Mucosa of descending colon (tissue), 3 donors: ENCODE results near the gene CHPF. TPM values are rescaled to one million over a fixed set of nuclear protein-coding genes. Genes with fewer than 3 reads are reported as not detected.
A peak's percentile ranks its signal among the peaks of the same experiment; 100 is the strongest.

ENCODE experiments used
- ATAC-seq: fragments of 200-7000 bp; cut with Tn5 transposase; one replicate; pipeline ENCODE4 v1.9.1; 2020; ENCODE audit warnings: mild to moderate bottlenecking, moderate library complexity
- DNase-seq, 3 donors: peaks; one replicate each; pipeline ENCODE4 v3.0.0-alpha.2; 2020
- H3K36me3 ChIP-seq: fragments of 200-600 bp; one replicate; pipeline ENCODE4 v1.8.0; 2021; ENCODE audit warnings: low read depth, mild to moderate bottlenecking
- H3K4me1 ChIP-seq: fragments of 200-600 bp; one replicate; pipeline ENCODE4 v1.8.0; 2021; ENCODE audit warnings: low read depth, mild to moderate bottlenecking
- H3K4me3 ChIP-seq: fragments of 200-600 bp; one replicate; pipeline ENCODE4 v1.8.0; 2021; ENCODE audit warnings: mild to moderate bottlenecking
- H3K9me3 ChIP-seq: fragments of 200-600 bp; one replicate; pipeline ENCODE4 v1.8.0; 2021; ENCODE audit warnings: mild to moderate bottlenecking
- intact Hi-C, 2 donors: fragments of 100-400 bp; cut with DNase I in 1 of 2; cut with micrococcal nuclease in 1 of 2; formaldehyde crosslinking; loops; one replicate each; pipeline versions ENCODE4 v1.11.0 to v1.11.1; 2022; cut with DNase I, micrococcal nuclease
- total RNA-seq, 3 donors: library from RNA; stranded (reverse); fragmentation: NEBNext Ultra II Directional in 2 of 3; extraction: Animal tissue kit (Norgen Biotek cat#: 25700) in 2 of 3; gene quantifications; one replicate each; pipeline versions ENCODE4 v1.2.1 to v1.2.4, GENCODE V29; 2021 to 2023
- TF ChIP-seq, protein P1 (sequence below): fragments of 200-600 bp; IDR thresholded peaks from one replicate; pipeline ENCODE4 v1.8.0; 2022; ENCODE audit warnings: antibody characterized with exemption, mild to moderate bottlenecking
- donor health status: DM: no; HTN: no; CAD: no; lungs with moderate emphysema.
- donor health status: DM: no; HTN: no; CAD: no.
- donor health status: DM: no; HTN: yes; CAD: no.

CHPF gene
- total RNA-seq, 3 donors from 2014 or later: 19.4 to 25.9 (median 20.5) TPM

DNA sequence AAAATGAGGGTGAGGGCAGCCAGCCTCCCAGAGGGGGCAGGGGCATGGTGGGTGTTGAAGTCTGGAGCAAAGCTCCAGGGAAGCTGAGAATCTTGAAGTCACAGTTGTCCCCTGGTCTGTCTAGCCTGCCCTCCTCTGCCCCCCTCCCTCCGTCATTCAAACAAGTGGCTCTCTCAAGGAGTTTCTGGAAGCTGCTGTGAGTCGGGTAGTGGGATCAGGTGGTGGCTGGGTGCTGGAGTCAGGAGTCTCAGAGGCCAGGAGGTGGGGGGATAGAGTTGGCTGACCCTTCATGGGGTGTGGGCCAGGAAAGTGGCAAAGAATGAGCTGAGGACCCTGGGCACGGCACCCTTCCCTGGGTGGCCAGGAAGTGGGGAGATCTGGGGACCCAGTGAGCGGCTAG, 29.8 kb downstream of the CHPF start:
- intact Hi-C loops: no loop called here
- TF ChIP-seq, protein P1, sequence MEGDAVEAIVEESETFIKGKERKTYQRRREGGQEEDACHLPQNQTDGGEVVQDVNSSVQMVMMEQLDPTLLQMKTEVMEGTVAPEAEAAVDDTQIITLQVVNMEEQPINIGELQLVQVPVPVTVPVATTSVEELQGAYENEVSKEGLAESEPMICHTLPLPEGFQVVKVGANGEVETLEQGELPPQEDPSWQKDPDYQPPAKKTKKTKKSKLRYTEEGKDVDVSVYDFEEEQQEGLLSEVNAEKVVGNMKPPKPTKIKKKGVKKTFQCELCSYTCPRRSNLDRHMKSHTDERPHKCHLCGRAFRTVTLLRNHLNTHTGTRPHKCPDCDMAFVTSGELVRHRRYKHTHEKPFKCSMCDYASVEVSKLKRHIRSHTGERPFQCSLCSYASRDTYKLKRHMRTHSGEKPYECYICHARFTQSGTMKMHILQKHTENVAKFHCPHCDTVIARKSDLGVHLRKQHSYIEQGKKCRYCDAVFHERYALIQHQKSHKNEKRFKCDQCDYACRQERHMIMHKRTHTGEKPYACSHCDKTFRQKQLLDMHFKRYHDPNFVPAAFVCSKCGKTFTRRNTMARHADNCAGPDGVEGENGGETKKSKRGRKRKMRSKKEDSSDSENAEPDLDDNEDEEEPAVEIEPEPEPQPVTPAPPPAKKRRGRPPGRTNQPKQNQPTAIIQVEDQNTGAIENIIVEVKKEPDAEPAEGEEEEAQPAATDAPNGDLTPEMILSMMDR: no peak

GRCh38 chr2:219512524-219513216, 30.9 kb downstream of the CHPF start:
- Histone ChIP-seq H3K4me3 (no peak overlapping the region), H3K9me3 (no peaks in the 10 kb centered on the region), H3K36me3 (no peaks in the 10 kb centered on the region), H3K4me1 (peaks cover 14% of the 10 kb centered on the region)
- TF ChIP-seq, protein P1: no peak
- ATAC-seq: no peak
- peak in 1 of 3 donors; percentile 26 for DNase-seq
- intact Hi-C loops: no loop called here

More for the DNA sequence above, 29.8 kb downstream of the CHPF start:
- H3K36me3 ChIP-seq: no peaks in the 10 kb centered on the region
- no peaks in the 10 kb centered on the region for H3K9me3 ChIP-seq
- ATAC-seq: no peak
- DNase-seq: no peak
- peaks cover 14% of the 10 kb centered on the region for H3K4me1 ChIP-seq
- H3K4me3 ChIP-seq: no peak overlapping the region

DNA sequence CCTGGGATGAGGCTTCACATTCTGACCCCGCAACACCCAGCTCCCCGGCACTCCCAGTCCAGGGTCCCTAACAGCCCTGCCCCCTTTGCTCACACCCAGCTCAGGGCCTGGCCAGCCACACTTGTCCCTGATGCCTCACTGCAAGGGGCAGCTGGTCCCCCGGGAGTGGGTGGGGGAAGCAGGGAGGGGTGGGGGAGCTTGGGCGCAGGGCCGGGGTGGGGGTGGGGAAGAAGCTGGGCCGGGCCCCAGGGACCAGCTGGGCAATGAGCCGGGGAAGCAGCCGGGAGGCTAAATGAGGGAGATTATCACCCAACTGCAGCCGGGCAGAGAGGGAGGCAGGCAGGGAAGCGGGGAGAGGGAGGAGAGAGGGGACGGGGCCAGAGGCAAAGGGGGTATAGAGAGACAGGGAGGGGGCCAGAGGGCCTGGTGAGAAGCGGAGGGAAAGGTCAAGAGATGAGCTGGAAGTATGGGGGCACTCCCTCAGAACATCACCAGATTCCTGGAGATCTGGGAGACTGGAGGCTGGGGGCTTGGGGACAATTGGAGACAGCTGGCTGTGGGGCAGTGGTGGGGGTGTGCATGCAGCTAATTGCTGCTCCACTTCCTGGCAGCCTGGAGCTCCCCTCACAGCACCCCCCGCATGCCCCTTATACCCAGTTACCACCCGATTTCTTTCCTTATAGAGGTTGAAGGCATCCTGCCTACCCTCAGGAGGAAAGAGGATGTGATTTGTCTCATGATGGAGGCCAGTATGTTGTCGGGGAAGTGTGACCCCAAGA, 31.9 kb downstream of the CHPF start:
- TF ChIP-seq, protein P1: no peak
- Histone ChIP-seq H3K4me3 (no peak overlapping the region), H3K4me1 (peaks cover 14% of the 10 kb centered on the region), H3K9me3 (no peaks in the 10 kb centered on the region), H3K36me3 (no peaks in the 10 kb centered on the region)
- peak in 1 of 3 donors; percentile 36 for DNase-seq
- ATAC-seq: no peak
- intact Hi-C loops: no loop called here

- Histone ChIP-seq H3K36me3 (no peaks in the 10 kb centered on the region), H3K4me3 (no peak overlapping the region), H3K4me1 (peaks cover 14% of the 10 kb centered on the region), H3K9me3 (no peaks in the 10 kb centered on the region)
- DNase-seq: peak in 1 of 3 donors; percentile 27
- intact Hi-C loops: no loop called here
- TF ChIP-seq, protein P1: no peak
- no peak for ATAC-seq
Measured at GRCh38 chr2:219510512-219511135, 33.0 kb downstream of the CHPF start.

DNA sequence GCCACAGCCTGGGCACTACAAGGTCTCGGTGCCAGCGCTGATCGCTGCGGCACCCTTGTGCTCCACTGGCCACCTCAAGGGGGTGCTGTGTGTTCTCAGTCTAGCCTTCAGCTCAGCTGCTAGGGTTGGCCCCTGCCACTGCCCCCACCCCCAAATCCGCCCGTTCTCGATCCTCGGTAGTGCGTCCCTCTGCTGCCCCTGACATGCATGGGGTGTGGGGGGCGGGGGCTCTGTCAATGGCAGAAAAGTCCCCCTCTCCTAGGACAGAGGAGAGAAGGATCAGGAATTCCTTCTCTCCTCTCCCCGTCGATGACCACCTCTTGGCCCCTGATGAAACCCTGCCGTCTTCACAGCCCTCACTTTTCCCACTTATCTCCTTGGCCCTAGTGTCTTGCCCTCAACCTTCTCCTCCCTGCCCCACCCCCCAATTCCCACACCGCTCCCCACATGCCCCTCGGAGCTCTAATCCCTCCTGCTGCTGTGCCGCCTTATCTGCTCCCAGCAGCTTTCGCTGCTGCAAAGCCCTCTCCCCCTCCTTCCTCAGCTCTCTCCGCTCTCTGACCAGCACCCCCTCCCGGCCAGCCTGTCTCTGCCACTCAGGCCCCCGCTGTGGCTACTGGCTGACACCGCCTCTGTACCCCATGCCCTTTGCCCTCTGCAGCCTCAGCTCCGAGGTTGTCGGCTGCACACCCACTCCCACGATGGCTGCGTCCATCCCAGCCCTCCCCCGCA, 33.7 kb downstream of the CHPF start:
- DNase-seq (peak; percentile 58 to 69 (median 62)), ATAC-seq (peak; percentile 80)
- intact Hi-C loops: no loop called here
- Histone ChIP-seq H3K4me1 (peaks cover 14% of the 10 kb centered on the region), H3K4me3 (no peak overlapping the region), H3K9me3 (no peaks in the 10 kb centered on the region), H3K36me3 (no peaks in the 10 kb centered on the region)
- TF ChIP-seq, protein P1: peak; percentile 29
